COLO829 (cell line): Measurements from ENCODE around the gene NUDT16L1.
A peak's percentile ranks its signal among the peaks of the same experiment; 100 is the strongest.

Experiments used
- DNase-seq: peaks from one replicate; pipeline ENCODE4 v3.0.0; 2012; ENCODE audit warnings: low spot score

The NUDT16L1 gene

DNA sequence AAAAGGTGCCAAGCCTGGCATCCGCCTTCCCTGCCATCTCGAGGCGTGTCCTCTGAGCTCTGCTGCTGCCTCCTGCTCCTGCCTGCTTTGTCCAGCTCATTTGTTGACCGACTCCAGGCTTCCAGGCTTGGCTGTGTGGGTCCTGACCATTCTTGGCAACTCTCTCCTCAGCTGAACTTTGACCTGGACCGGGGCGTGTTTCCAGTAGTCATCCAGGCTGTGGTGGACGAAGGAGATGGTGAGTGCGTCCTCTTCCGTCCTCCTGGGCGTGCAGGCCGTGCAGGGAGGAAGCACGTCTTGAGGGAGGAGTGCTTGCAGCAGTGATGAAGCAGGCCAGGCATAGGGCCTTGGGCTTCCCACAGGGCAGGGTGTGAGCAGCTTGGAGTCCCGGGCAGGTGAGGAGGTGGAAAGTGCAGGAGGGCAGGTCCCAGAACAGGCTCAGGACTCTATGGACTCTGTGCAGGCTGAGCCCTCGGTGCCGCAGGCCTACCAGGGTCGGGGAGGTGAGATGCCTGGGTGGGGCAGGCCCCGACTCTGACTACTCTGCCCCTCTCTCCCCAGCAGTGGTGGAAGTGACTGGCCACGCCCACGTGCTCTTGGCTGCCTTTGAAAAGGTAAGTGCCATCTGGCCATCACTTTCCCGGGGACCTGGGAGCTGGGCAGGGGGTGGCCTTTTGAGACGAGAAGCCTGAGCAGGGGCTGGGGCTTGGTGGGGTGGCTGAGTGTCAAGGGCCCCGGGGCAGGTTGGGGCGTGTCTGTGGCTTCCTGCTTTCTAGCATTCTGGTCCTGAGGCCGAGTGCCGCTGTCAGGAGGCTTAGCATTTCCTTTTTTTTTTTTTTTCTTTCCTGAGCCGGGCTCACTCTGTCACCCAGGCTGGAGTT, 28.6 kb upstream of the NUDT16L1 start:
- no peak for DNase-seq

DNA sequence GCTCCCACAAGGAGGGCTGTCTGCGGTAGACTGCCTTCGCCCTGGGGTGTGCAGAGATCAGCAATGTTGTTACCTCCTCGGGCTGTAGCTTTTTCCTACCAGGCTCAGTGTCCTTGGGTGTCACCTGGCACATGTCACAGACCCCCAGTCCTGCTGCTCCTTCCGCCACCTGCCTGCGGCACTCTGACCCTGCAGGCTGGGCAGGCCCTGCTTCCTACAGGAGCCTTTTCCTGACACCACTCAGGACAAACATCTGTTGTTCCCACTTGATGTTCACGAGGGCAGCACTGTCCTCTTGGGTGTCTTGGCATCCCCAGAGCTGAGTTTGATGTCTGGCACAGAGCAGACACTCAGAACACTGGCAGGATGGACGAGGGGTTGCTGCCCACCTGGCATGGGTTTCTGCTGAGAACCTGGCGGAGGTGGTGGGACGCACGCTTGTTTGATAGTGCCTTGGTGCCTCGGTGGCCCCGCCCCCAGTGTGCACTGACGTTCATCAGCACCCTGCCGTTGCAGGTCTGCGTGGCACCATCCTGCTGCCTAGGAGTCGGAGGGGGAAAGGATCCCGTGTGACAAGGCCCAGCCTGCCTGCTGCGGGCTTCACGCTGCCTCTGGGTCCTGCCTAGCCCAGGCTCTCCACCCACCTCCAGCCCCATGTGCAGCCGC, 26.7 kb upstream of the NUDT16L1 start:
- DNase-seq = no peak

DNA sequence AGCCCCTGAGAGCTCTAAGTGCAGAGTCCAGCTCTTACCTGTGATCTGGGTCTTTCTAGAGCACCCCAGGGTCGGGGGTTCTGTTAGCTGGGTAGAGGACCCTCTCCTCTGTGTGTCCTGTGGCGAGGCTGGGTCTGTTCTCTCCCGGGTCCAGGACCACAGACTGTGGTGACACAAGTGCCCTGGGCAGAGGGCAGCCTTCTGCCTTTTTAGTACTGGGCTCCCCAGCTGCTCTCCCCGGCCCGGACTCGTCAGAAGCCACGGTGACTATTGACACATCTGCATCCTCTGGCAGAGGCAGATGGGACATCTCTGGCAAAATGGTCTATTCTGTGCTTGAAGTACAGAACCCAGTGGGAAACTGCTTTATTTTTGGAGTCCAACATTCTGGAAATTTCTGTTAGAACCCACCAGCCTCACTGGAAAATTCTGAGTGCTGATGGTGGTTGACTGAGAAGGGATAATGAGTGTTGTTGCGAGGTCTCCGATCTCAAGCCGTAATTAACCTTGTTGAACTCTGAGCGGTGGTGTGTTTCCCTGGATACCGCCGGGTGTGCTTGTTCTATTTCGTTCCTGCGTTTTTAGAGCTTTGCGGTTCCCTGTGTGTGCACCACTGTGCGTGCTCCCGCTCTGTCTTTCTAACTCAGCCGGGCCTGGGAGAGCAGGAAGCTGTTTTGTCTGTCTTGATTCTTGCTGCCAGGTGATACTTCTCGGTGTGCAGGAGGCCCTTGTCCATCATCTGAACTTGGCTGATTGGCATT, 26.0 kb upstream of the NUDT16L1 start:
- DNase-seq = no peak

DNA sequence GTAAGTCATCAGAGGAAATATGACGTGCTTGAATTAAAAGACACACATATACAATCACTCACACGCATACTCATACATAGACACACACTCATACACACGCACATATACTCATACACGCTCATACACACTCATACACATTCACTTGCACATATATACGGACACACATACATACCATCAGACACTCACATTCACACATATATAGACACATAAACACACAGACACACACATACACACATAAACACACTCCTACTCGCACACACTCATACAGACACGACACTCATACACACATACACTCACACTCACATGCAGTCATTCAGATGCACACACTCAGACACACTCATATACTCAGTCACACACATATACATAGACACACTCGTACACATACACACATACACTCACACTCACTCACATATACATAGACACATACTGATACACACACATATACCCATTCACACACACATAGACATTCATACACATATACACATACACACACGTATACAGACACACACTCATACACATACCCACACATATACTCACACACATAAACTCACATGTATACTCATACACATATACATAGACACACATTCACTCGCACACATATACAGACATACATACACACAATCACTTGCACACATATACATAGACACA, 24.9 kb upstream of the NUDT16L1 start:
- no peak for DNase-seq

DNA sequence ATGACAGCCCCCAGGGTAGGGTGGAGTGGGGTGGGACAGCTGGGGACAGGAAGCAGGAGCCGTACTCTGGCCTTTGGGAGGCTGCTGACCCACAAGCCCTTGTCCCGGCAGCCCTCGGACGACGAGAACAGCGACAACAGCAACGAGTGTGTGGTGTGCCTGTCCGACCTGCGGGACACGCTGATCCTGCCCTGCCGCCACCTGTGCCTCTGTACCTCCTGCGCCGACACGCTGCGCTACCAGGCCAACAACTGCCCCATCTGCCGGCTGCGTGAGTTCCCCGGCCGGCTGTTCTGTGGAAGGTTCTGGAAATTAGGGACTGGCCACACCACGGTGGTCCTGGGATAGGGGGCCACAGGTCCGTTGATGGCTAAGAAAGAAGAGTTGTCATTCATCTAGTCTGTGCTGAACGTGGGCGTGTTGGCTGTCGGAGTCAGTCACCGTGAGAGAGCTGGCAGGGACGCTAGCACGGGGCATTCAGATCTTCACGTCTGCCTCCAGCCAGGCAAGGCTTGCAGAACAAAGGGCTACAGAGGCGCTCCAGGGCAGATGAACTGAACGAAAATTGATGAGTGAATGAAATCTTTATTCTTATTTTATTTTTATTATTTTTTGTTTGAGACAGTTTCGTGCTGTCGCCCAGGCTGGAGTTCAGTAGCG, 19.8 kb upstream of the NUDT16L1 start:
- peak; percentile 74 for DNase-seq

DNA sequence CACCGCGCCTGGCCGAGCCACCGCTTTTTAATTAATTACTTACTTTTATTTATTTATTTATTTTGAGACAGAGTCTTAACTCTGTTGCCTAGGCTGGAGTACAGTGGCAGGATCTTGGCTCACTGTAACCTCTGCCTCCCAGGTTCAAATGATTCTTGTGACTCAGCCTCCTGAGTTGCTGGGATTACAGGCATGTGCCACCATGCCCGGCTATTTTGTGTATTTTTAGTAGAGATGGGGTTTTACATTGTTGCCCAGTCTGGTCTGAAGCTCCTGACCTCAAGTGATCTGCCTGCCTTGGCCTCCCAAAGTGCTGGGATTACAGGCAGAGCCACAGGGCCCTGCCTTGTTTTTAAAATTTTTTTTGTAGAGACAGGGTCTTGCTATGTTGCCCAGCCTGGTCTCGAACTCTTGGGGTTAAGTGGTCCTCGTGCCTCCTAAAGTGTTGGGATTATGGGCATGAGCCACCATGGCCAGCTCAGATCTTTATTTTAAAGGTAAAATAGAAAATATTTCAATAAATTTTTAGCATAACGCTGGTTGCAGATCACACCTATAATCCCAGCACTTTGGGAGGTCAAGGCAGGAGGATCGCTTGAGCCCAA, 18.3 kb upstream of the NUDT16L1 start:
- no peak for DNase-seq

DNA sequence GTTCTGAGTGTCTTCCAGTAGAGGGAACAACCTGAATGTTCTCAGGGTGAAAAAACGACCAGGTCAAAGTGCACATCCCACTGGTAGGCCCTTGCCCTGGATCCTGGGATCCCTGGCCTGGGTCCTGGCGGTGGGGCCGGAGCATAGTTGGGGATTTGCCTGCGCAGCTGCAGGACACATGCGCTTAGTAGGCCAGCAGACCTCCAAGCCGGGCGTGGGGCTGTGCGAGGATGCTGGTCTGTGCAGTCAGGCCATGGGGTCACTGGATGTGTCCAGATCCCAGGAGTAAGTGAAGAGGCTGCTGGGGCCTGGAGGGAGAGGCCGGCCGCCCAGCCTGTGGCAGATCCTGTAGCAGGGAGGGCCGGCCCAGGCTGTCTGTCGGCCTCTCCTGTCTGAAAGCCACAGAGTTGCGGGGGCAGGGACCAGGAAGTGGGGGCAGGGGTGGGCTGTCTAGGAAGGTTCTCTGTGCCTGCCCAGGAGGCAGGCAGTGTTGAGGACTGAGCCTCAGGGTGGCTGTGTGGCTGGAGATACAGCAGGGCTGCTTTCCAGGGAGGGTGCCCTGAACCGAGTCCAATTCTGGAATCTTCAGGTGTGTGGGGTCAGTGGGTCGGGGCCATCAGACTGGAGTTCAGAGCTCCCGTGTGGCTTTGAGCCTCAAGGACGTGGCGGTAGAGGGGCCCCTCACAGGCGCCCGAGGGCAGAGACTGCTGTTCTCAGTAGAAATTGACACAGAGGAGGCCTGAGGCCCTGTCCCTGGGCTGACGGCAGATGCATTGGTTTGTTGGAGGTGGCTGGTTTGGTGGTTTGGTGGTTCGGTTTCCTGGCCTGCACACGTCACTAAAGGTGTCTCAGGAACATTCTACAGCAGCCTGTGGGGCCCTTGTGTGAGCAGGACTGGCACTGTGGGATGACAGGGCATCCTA, 17.2 kb upstream of the NUDT16L1 start:
- no peak for DNase-seq

DNA sequence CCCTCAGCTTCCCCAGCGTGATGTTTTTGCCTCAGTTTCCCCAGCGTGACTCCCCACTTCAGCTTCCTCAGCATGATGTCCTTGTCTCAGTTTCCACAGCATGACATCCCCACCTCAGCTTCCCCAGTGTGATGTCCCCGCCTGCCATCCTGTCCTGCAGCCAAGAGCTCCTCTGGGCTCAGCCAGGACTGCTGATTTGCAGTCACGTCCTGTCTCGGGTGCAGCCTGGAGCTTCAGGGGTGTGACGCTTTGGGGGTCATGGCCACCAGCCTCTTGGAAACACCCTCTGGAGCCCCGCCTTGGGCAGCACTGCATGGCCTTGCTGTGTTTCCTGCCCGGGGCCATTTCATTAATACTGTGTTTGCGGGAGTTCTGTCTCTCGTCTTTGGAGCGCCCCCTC, 16.5 kb upstream of the NUDT16L1 start:
- no peak for DNase-seq

DNA sequence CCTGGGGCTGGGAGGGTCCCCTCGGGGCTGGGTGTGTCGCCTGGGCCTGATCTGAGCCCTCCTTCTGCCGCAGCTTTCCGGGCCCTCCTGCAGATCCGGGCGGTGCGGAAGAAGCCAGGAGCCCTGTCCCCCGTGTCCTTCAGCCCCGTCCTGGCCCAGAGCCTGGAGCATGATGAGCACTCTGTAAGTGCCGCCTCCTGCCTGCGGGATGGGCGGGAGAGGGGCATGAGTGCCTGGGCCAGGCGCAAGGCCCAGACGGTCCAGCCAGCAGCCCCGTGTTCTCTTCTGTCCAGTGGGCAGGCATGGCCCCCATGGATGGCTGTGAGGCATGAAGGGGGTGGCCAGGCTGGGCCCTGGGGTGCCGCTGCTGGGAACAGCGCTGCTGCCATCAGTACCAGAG, 16.0 kb upstream of the NUDT16L1 start:
- no peak for DNase-seq

DNA sequence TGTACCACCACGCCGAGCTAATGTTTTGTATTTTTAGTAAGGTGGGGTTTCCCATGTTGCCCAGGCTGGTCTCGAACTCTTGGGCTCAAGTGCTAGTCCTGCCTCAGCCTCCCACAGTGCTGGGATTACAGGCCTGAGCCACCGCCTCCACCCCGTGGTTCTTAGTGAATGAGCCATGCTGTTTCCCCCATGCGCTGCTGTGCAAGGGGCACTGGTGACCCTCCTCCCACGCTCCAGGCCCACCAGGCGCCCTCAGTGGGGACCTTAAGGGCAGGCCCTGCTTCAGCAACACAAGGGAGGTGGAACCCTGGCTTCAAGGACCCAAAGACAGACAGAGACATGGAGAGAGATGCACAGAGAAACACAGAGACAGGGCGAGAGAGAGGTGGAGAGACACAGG, 15.4 kb upstream of the NUDT16L1 start:
- DNase-seq = no peak

DNA sequence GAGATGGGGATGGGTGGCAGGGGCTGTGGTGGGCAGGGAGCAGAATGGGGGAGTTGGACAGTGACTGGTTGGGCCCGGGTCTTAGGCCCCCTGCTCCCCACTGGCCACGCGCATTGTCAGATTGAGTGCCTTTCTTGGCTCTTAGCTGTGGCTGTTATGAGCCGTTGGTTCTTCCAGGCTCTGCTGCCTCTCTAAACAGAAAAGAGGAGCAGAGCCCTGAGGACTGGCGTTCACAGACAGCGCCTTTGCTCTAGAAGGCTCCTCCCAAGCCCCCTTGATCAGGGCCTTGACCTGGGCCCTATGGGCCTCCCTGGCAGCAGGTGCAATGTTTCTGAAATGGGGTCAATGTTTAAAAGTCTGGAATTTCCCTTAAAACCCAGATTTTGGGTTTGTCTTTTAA, 14.8 kb upstream of the NUDT16L1 start:
- no peak for DNase-seq

DNA sequence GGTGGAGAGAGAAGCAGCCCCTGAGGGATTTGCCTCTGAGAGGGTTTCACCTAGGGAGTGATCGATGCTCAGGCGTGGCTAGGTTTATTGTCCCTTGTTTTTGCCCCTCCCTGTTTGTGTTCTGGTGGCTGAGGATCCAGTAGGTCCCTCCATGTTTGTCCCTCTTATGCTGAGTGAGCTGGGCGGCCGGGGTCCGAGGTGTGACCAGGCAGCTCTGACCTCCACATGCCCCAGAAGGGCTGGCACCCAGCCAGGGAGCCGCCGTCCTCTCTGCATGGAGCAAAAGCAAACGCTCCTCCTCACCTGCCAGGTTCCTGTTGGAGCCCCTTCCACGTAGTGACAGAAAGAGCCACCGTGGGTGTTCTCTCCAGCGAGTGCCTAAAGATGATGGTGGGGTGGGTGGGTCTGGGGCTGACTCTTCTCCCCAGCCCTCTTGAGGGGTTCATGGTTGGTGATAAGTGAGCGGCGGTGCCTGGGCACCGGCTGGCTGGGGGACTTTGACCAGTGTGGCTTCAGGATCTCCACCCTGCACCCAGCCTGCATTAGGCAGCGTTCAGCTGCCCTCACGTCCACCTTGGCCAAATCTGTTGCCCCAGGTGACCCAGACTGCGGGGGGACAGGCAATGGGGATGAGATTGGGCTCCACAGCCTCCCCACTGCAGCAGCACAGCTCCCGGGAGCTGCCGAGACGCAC, 14.1 kb upstream of the NUDT16L1 start:
- no peak for DNase-seq

DNA sequence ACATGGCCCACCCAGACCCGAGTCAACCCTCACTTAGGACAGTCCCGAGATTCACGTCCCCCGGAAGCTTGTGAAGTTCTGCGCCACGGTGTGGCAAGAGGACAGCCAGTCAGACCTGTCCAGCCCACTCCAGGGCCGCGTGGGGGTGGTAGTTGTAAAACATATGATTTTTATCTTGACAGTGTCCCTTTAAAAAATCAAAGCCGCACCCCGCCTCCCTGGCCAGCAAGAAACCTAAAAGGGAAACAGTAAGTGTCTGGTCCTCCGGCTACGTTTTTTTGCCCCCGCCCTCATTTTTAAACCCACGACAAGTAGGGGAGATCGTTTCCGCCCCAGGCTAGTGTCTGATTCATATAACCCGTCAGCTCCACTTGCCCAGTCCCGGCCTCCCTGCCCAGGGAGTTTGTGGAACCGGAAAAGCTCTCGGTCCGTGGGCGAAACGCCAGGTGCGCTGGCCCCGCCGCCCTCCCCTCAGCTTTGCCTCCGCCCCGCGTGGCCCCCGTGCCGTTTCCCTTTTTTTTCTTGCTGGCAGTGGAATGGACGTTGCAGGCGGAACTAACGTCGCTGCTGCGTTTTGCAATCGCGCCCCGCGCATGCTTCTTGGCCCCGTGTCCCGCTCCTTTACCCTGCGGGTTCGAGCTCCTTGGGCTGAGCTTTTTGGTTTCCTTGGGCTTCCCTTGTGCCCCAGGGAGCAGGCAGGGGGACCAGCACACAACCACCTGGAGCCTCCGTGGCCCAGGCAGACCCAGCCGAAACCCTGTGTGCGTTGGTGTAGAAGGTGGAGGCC, 13.3 kb upstream of the NUDT16L1 start:
- peak; percentile 81 for DNase-seq

DNA sequence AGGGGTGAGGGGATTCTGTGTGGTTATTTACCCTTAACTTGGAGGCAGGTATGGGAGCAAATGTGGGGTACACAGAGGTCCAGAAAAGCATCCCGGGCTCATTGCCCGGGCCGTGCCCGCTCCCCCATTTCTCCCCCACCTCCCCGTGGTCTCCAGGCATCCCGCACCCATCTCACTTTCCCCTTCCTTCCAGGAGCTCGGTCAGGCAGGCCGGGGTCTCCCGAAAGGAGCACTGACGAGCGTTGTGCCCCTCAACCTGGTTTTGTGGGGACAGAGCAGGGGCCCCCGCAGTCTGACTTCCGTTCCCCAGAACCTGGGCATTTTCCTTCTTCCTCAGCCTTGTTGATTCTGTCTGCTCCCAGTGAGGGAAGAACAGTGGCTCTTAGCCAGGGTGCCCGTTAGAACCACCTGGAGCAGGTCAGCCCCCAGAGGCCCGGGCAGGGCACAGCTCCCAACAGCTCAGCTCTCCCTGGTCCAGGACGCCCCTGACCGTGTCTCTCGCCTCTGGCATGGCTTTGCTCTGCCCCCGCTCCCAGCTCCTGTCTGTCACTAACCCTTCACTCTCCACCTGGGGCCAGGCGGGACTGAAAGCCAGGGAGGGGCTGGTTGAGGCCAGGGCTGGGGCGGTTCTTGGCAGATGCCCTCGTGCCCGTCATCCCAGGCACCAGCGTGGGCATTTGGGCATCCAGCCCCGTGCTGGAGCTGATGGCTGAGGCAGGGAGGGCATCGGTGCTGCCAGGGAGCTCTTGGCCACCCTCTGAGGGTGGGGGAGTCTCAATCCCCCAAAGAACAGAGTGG, 12.5 kb upstream of the NUDT16L1 start:
- no peak for DNase-seq

DNA sequence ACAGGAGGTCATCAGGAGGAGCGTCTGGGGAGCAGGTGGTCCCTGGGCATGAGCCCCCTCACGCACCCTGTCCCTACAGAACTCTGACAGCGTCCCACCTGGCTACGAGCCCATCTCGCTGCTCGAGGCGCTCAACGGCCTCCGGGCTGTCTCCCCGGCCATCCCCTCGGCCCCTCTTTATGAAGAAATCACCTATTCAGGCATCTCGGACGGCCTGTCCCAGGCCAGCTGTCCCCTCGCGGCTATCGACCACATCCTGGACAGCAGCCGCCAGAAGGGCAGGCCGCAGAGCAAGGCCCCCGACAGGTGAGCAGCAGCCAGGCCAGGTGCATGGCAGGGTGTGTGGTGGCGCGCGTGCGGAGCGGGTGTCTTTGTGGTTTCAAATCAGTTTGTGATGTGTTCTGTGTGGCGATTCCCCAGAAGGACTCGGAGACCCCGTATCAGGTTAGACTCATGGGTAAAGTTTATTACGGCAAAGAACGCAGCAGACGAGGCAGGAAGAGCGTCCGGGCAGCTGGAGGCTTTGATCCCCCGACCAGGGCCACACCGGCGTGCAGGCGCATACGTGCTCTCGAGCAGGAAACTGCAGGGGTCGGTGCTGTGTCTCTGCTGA, 11.8 kb upstream of the NUDT16L1 start:
- no peak for DNase-seq

DNA sequence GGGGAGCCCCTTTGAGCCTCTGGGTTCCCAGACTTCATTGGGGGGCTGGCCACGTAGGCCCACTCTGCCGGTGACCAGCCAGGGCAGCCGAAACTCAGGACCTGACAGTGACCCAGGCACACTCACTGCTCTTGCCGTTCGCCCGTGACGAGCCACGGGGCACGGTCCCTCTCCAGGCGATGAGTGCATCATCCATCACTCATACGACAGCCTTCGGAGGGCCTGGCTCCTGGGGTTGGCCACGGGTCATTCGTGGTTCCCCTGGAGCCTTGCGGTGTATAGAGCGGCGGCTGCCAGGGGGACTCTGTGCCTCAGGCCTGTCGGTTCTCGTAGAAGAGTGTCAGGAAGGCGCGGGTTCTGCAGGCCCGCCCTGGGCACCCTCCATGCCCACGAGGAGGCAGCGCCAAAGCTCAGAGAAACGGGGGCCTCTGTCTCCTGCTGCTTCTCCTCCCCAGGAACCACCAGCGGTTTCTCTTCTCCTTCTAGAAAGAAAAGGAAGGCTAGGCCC, 11.2 kb upstream of the NUDT16L1 start:
- no peak for DNase-seq

DNA sequence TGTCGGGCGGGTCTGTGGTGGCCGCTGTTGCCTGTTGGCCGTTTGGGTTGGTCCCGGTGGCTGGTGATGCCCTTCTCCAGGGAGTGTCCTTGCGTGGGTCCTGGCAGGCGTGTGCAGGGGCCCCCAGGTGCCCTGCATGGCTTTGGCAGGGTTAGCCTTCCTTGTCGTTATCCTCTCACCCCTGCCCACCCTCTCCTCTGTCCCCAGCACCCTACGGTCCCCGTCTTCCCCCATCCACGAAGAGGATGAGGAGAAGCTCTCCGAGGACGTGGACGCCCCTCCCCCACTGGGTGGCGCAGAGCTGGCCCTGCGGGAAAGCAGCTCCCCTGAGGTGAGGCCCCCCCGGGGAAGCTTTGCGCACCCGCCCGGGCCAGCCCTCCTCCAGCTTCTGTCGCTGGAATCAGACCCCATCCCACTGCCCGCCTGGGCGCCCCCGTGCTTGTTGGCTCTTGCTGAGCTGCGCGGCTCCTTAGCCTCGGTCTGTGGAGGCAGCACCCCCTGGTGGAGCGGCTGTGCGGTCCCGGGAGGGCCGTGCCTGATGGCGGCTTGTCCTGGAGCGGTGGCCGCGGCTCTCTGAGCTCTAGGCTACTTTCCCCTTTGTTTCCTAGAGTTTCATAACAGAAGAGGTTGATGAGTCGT, 10.6 kb upstream of the NUDT16L1 start:
- no peak for DNase-seq
